ENCODE results near the gene GNAZ.

The GNAZ gene

DNA sequence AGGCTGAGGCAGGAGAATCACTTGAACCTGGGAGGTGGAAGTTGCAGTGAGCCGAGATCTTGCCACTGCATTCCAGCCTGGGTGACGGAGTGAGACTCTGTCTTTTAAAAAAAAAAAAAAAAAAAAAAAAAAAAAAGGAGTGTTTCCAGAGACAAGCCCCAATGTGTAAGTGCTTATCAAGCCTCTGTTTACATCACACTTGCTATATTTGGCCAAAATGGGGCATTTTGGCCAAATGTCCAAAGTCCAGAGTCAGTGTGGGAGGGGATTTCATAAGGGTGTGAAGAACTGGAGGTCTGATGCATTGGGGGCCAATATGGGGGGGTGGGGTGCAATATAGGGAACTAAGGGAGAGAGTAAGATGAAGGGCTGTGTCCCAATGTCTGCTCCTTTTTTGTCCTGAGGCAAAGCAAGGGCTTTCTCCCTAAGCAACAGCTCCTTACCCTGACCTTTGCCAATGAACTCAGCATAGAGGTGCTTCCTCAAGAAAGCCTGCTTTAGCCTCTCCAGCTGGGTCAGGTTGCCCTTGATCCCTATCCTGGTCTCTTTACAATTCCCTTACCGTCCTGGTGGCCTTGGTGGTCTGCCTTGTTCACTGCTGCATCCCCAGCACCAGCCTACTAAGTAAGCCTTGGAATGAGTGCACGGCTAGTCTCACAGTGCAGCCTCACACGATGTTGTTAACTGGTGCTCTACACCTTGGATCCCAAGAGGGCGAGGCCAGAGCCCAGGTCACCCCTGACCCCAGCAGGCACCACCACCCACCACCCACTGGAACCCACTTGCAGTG is 95.9 kb downstream of the GNAZ start:
- no peak for TF ChIP-seq CTCF (IDR thresholded peaks at IDR 0.05; ENCODE audit: low read depth, low read length, missing control alignments)
- no peak for DNase-seq (ENCODE audit: extremely low read depth, low read depth)
- H3K4me3 ChIP-seq (replicated peaks; ENCODE audit: low read depth, low read length), result no peak overlapping the region

GRCh38 chr22:23166841-23167616 is 96.7 kb downstream of the GNAZ start:
- TF ChIP-seq CTCF (IDR thresholded peaks at IDR 0.05; ENCODE audit: low read depth, low read length, missing control alignments), result no peak
- no peak for DNase-seq (ENCODE audit: extremely low read depth, low read depth)
- H3K4me3 ChIP-seq (replicated peaks; ENCODE audit: low read depth, low read length), result no peak overlapping the region

- H3K4me3 ChIP-seq (replicated peaks; ENCODE audit: low read depth, low read length), result no peak overlapping the region
- DNase-seq (ENCODE audit: extremely low read depth, low read depth), result no peak
- TF ChIP-seq CTCF (IDR thresholded peaks at IDR 0.05; ENCODE audit: low read depth, low read length, missing control alignments), result no peak
Observed at GRCh38 chr22:23168391-23169042, 98.2 kb downstream of the GNAZ start.

DNA sequence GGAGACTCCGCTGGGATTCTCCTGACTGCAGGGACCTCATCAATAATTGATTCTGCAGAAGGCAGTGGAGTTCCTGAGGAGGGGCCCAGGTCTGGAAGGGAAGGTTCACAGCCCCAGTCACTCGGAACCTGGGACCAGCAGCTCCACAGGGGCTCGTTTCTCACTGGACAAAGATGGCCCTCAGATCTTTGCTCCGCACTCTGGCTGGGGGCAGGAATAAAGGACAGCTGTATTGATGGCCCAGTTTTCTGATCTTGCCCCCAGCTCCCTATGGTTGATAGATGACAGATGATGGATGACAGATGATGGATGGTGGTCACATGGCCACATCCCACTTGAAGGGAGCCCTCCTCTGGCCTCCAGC is 98.7 kb downstream of the GNAZ start:
- no peak for DNase-seq (ENCODE audit: extremely low read depth, low read depth)
- H3K4me3 ChIP-seq (replicated peaks; ENCODE audit: low read depth, low read length), result no peak overlapping the region
- no peak for TF ChIP-seq CTCF (IDR thresholded peaks at IDR 0.05; ENCODE audit: low read depth, low read length, missing control alignments)
